Keratinocyte (primary cell): ENCODE measurements around the gene TRA2B. TPM values are rescaled to one million over a fixed set of nuclear protein-coding genes. Genes with fewer than 3 reads are reported as not detected.
A peak's percentile ranks its signal among the peaks of the same experiment; 100 is the strongest.

Experiments
- DNase-seq: peaks from one replicate; pipeline ENCODE4 v3.0.0-alpha.2; 2011; ENCODE audit warnings: low read depth, missing footprints, low spot score
- FAIRE-seq: peaks from 2 replicates; lab custom pipeline; 2011; peaks lifted over from hg19 to GRCh38; lab: Jason Lieb, UNC
- H2AFZ ChIP-seq: 2 replicates; pipeline ENCODE4 v1.6.0; 2012; ENCODE audit warnings: low read length, control low read depth, inconsistent platforms; ENCODE audit not compliant: control insufficient read depth
- H3K27ac ChIP-seq: 2 replicates; pipeline ENCODE4 v1.5.1; 2011; ENCODE audit warnings: low read length; ENCODE audit not compliant: control insufficient read depth, insufficient read depth
- H3K27me3 ChIP-seq: 3 replicates; pipeline ENCODE4 v1.6.0; 2011; ENCODE audit warnings: low read length; ENCODE audit not compliant: control insufficient read depth, insufficient read depth; ENCODE audit errors: extremely low read depth
- H3K36me3 ChIP-seq, 2 experiments: 2 replicates in 1 of 2; 3 replicates in 1 of 2; pipeline ENCODE4 v1.5.1; 2011; ENCODE audit warnings: low read length in 2 of 2, mild to moderate bottlenecking in 1 of 2; ENCODE audit not compliant: control insufficient read depth in 2 of 2, insufficient read depth in 2 of 2; ENCODE audit errors: extremely low read depth in 1 of 2
- H3K4me1 ChIP-seq: 3 replicates; pipeline ENCODE4 v1.5.1; 2011; ENCODE audit warnings: low read length; ENCODE audit not compliant: control insufficient read depth, insufficient read depth; ENCODE audit errors: extremely low read depth
- H3K4me2 ChIP-seq: 3 replicates; pipeline ENCODE4 v1.6.0; 2011; ENCODE audit warnings: low read depth, low read length; ENCODE audit not compliant: control insufficient read depth, insufficient read depth; ENCODE audit errors: extremely low read depth
- H3K4me3 ChIP-seq, 3 experiments: fragments of 200-600 bp in 1 of 3; sonication (generic) in 1 of 3; 2 replicates in 2 of 3; 3 replicates in 1 of 3; pipeline ENCODE4 v1.5.1; 2011 to 2016; ENCODE audit warnings: low read length in 3 of 3, mild to moderate bottlenecking in 3 of 3, control low read depth in 2 of 3, inconsistent platforms in 1 of 3, low read depth in 1 of 3, mixed read lengths in 1 of 3, mixed run types in 1 of 3, moderate library complexity in 1 of 3; ENCODE audit not compliant: control insufficient read depth in 2 of 3, insufficient read depth in 2 of 3; ENCODE audit errors: extremely low read depth in 1 of 3
- H3K79me2 ChIP-seq: 2 replicates; pipeline ENCODE4 v1.6.0; 2012; ENCODE audit warnings: low read length; ENCODE audit not compliant: control insufficient read depth, insufficient read depth
- H3K9ac ChIP-seq: 3 replicates; pipeline ENCODE4 v1.6.0; 2011; ENCODE audit warnings: low read length; ENCODE audit not compliant: control insufficient read depth, insufficient read depth; ENCODE audit errors: extremely low read depth
- H3K9me1 ChIP-seq: 3 replicates; pipeline ENCODE4 v1.6.0; 2011; ENCODE audit warnings: low read length; ENCODE audit not compliant: control insufficient read depth, insufficient read depth; ENCODE audit errors: extremely low read depth
- H3K9me3 ChIP-seq: 2 replicates; pipeline ENCODE4 v1.5.1; 2012; ENCODE audit warnings: low read depth, low read length; ENCODE audit not compliant: control insufficient read depth
- H4K20me1 ChIP-seq: 3 replicates; pipeline ENCODE4 v1.6.0; 2011; ENCODE audit warnings: low read length; ENCODE audit not compliant: control insufficient read depth, insufficient read depth; ENCODE audit errors: extremely low read depth
- EZH2 ChIP-seq: IDR thresholded peaks from one replicate; pipeline ENCODE4 v1.6.1; 2012; ENCODE audit warnings: inconsistent platforms, mild to moderate bottlenecking, low read length, moderate library complexity
- dilution Hi-C: fragments of 300-500 bp; cut with MboI; formaldehyde crosslinking; loops from one replicate; pipeline ENCODE4 v1.7.0; 2020; ENCODE audit warnings: low sequenced_read_pairs; ENCODE audit not compliant: extremely low pct_ligation_motif_present
- polyA plus RNA-seq, 5 experiments: library from polyadenylated mRNA; depleted of rRNA in 3 of 5; stranded (reverse) in 3 of 5; stranded (forward) in 1 of 5; unstranded in 1 of 5; fragments of >200 nt; gene quantifications; 1 replicate in 1 of 5; 2 replicates in 3 of 5; 3 replicates in 1 of 5; pipeline versions ENCODE4 v1.2.1 to v1.2.3, GENCODE V29; 2011 to 2012; ENCODE audit warnings: missing spikeins in 2 of 5, low read depth in 1 of 5, low replicate concordance in 1 of 5
- TF ChIP-seq, protein P1 (sequence below), 3 experiments: IDR thresholded peaks in 1 of 3; conservative IDR thresholded peaks in 1 of 3; optimal IDR thresholded peaks in 1 of 3; 2 replicates in 2 of 3; 3 replicates in 1 of 3; pipeline versions ENCODE3 to v1.5.1; 2011; ENCODE audit warnings: low read length in 3 of 3, mild to moderate bottlenecking in 3 of 3, moderate library complexity in 2 of 3, control low read depth in 1 of 3, inconsistent platforms in 1 of 3; ENCODE audit not compliant: insufficient read depth in 2 of 3; ENCODE audit errors: extremely low read depth in 1 of 3

TRA2B gene
- polyA plus RNA-seq, 1 donor (not counting 4 experiments of a cell fraction or from before 2014, with no cell fraction given): 195 TPM

DNA sequence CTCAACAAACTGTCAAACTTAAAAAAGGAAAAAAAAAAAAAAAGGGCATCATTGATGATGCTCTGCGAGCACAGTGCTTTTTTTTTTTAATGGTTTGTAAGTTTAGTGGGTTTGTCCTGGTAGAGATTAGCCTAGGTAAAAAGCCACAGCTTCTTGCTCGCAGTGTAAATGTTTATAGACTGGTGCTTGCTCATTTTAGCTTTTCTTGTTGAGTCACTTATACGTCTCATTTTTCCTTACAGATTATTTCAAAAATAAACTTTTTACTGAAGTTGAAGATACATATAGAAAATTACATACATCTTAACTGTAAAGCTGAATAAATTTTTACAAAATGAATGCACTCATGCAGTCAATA lies 16.5 kb upstream of the TRA2B start:
- Histone ChIP-seq H3K27me3 (no peaks in the 10 kb centered on the region), H3K79me2 (no peaks in the 10 kb centered on the region), H3K4me3 (no peak overlapping the region), H3K9ac (no peak overlapping the region), H3K9me1 (no peaks in the 10 kb centered on the region), H3K4me2 (no peak overlapping the region), H4K20me1 (no peaks in the 10 kb centered on the region), H3K27ac (no peak overlapping the region), H3K36me3 (no peaks in the 10 kb centered on the region), H3K9me3 (no peaks in the 10 kb centered on the region), H3K4me1 (peaks cover 17% of the 10 kb centered on the region), H2AFZ (no peak overlapping the region)
- no peak for FAIRE-seq
- DNase-seq: no peak
- TF ChIP-seq, protein P1, sequence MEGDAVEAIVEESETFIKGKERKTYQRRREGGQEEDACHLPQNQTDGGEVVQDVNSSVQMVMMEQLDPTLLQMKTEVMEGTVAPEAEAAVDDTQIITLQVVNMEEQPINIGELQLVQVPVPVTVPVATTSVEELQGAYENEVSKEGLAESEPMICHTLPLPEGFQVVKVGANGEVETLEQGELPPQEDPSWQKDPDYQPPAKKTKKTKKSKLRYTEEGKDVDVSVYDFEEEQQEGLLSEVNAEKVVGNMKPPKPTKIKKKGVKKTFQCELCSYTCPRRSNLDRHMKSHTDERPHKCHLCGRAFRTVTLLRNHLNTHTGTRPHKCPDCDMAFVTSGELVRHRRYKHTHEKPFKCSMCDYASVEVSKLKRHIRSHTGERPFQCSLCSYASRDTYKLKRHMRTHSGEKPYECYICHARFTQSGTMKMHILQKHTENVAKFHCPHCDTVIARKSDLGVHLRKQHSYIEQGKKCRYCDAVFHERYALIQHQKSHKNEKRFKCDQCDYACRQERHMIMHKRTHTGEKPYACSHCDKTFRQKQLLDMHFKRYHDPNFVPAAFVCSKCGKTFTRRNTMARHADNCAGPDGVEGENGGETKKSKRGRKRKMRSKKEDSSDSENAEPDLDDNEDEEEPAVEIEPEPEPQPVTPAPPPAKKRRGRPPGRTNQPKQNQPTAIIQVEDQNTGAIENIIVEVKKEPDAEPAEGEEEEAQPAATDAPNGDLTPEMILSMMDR (optimal IDR thresholded peaks at IDR 0.05 in 1 of 3, IDR thresholded peaks at IDR 0.05 in 1 of 3, conservative IDR thresholded peaks at IDR 0.05 in 1 of 3; ENCODE audit: extremely low read depth in 1 of 3, insufficient read depth in 2 of 3, low read length in 3 of 3): no peak
- no peak for TF ChIP-seq EZH2
- dilution Hi-C loops: no loop called here

DNA sequence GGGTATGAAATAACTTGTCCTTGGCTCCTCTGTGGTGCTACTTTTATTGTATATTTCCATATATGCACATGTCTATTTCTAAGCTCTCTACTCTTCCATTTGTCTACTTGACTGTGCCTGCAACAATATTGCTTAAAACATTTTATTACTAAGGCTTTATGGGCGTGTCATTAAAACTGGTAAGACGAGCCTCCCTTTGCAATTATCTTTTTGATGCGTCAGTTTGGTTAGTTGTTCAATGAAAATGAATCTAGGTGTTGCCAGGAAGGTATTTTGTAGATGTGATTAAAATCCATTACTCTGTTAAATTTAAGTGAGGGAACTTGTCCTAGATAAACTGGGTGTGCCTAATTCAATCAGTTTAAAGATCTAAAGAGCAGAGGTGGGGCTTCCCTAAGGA lies 12.9 kb upstream of the TRA2B start:
- Histone ChIP-seq H3K9ac (peak overlapping the region; percentile 18), H3K27me3 (no peaks in the 10 kb centered on the region), H3K27ac (peak overlapping the region; percentile 27), H3K4me2 (peak overlapping the region; percentile 69), H2AFZ (peak overlapping the region; percentile 51), H4K20me1 (no peaks in the 10 kb centered on the region), H3K4me1 (peaks cover 9% of the 10 kb centered on the region), H3K4me3 (no peak overlapping the region), H3K9me3 (no peaks in the 10 kb centered on the region), H3K36me3 (no peaks in the 10 kb centered on the region), H3K9me1 (no peaks in the 10 kb centered on the region), H3K79me2 (no peaks in the 10 kb centered on the region)
- TF ChIP-seq, protein P1 (optimal IDR thresholded peaks at IDR 0.05 in 1 of 3, IDR thresholded peaks at IDR 0.05 in 1 of 3, conservative IDR thresholded peaks at IDR 0.05 in 1 of 3; ENCODE audit: extremely low read depth in 1 of 3, insufficient read depth in 2 of 3, low read length in 3 of 3): no peak
- TF ChIP-seq EZH2: no peak
- dilution Hi-C loops: no loop called here
- FAIRE-seq (peak; percentile 9), DNase-seq (no peak)
